GM11168 (cell line): ENCODE data around the gene GXYLT2.

ENCODE experiments used
- in situ Hi-C: fragments of 300-500 bp; cut with MboI; formaldehyde crosslinking; loops from one replicate; pipeline ENCODE4 v1.12.0; 2022; ENCODE audit warnings: low sequenced_read_pairs; ENCODE audit not compliant: unreplicated experiment

The GXYLT2 gene

GRCh38 chr3:72892081-72892775, 4.4 kb downstream of the GXYLT2 start:
- in situ Hi-C loops: no loop called here

DNA sequence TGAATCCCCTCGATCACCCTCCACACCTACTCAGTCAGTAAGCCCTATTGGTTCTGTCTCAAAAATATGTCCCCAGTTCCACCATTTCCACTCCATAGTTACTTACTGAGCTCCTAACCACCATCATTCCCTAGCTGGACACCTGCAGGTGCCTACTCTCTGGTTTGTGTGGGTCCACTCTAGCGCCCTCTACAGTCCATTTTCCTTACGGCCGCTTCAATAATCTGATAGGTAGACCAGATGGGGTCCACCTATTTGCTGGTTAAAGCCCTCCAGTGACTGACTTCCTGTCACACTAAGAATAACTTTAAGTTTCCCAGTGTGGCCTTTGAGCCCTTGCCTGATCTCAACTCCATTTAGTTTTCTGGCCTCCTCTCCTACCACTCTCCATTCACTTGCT, 5.0 kb downstream of the GXYLT2 start:
- in situ Hi-C loops: no loop called here

- in situ Hi-C loops: no loop called here
These were observed 7.2 kb downstream of the GXYLT2 start for GRCh38 chr3:72894976-72895552.

DNA sequence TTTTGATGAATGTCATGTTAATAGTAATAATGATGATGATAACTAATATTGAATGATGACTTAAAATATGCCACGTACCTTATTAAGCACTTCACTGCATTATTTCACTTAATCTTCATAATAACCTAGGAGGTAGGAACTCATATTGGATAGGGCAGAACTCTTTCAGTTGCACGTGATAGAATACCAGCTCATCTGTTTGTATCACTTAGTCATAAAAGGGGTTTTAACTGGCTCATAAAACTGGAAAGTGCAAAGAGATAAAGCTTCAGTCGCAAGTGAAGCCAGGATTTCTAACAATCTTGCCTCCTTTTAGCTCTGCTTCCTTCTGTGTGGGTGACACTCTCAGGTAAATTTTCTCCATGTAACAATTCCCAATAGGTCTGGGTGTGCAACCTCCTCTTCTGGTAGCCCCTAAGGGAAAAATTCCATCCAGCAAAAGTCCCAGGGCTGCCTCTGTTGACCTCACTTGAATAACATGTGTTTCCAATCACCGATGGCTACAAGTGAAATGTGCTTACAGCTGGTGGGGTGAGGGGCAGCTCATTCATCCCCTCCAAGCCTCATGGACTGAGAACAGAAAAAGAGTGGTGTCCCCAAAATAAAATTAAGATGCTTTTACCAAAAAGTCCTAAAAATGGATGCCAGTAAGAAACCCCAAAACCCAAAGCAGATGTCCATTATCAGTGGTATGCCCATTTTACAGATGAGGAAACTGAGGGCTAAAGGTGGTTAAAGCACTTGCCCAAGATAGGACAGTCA, 9.3 kb downstream of the GXYLT2 start:
- in situ Hi-C loops: no loop called here

DNA sequence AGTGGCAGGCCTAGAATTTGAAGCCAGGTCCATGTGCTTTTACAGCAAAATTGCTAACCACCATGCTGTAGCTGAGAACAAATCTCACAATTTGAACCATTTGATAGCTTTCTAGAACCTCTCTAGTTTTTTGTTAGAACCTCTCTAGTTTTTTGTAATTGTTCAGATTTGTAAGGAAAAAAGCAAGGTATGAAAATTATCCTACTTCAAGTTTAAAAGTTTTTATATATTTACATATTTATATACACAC, 9.8 kb downstream of the GXYLT2 start:
- in situ Hi-C loops: no loop called here

DNA sequence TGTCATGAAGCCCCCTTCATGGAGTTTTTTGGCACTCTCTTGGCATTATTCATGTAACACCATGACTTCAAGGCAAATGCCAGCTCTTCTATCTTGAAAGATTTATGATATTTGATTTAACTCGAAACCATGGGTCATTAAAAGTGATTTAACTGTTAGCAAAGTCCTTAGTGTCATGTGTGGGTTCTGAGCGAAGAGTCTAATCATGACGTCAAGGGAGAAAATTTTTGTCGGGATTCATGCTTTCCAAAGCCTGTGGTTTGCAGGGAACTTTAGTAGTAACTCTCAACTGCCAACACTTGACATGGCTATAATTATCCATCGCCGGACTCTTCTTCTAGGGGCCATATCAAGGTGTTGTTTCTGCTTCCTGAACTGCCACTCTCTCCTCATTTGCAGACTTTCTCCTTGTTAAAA, 11.5 kb downstream of the GXYLT2 start:
- in situ Hi-C loops: no loop called here

DNA sequence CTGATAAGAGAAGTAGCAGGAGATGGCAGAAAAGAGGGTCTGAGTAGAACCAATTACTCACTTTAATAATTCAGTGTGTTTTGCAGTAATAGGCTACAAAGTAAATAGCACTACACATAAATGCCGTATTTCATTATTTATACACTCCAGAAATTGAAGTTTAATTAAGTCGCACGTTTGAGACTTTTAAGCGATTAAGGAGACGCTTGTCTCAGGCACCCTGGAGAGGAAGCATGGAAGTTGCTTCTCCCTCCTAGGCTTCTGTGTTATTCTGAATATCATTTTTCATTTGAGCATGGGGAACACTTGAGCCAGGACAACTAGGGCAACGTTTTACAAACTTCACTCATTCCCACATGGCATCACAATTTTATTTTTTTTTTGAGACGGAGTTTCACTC, 12.2 kb downstream of the GXYLT2 start:
- in situ Hi-C loops: no loop called here

DNA sequence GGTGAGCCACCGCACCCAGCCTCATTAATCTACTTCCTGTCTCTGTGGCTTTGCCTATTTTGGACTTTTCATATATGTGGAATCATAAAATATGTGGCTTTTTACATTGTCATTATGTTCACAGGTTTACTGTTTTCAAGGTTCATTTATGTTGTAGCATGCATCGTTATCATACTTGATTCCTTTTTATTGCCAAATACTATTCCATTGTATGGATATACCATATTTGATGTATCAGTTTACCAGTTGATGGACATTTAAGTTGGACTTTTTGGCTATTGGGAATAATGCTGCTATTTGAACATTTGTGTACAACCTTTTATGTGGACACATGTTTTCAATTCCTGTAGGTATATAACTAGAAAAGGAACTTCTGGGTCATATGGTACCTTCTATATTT, 14.0 kb downstream of the GXYLT2 start:
- in situ Hi-C loops: no loop called here

- in situ Hi-C loops: no loop called here
These were observed 15.2 kb downstream of the GXYLT2 start for GRCh38 chr3:72903004-72903403.

DNA sequence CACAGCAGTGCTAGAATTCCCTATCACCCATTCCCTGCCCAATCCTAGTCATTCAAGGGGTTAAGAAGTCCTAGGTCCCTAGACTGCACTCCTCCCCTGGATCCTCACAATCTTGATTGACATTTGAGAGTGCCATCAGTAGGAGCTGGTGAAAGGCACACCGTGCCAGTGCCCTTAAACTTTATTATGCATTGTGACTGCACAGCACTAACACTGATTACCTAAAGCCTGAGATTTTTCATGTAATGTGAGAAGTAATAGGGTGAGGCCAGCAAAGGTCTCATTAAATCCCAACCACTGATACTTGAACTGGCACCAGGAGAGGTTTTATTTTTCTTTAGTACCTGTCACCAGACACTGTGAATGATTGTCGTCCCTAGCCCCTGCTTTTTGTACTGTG, 16.3 kb downstream of the GXYLT2 start:
- in situ Hi-C loops: no loop called here

DNA sequence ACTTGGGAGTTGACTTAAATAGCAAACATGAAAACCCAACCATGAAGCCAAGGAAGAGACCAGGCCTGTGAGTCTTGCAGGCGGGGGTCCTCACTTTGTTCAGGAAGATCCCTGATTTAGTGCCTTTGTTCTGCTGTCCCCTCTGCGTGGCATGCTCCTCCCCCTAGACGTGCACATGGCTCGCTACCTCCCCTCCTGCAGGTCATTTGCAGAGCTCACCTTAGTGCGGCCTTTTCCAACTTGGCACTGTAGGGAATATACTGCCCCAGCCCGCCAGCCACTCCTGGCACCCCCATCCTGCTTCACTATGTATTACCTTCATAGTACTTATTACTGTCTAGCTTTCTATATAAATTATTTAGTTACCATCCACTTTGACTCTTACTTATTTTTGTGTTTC, 18.3 kb downstream of the GXYLT2 start:
- in situ Hi-C loops: no loop called here

- in situ Hi-C loops: no loop called here
These were observed 19.4 kb downstream of the GXYLT2 start for GRCh38 chr3:72907131-72907711.

DNA sequence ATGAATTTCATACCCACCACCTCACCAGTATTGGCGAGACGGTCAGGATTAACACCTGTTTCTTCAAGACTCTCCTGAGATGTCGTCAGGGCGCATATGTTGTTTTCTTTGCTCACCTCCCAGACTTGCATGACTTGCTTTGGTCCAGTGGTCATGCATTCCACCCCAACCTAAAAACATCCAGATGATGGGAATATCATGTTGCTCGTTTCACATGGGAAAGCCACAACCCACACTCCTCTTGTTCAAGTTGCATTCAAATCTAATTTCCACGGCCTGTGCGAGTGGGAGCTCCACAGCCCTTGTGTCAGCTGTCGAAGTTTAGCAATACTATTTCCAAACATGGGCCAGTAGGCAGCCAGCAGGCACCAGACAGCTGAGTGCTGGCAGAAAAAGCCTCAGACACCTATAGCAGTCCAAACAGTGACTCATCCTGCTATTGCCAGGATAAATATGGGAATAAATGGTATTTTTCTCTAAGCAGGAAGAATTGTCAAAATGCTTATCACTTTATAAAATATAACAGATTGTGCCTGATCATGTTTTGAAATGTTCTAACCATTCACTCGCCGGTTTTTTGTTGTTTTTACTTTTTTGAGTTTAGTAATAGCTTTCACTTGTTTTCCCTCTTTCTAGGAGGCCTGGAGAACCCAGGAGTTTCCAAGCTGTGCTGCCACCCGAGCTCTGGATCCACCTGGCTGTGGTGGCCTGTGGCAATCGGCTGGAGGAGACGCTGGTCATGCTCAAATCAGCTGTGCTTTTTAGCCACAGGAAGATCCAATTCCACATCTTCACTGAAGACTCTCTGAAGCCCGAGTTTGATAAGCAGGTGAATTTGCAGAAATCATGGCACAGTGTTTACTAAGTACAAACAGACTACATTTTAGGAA, 20.1 kb downstream of the GXYLT2 start:
- in situ Hi-C loops: no loop called here

GRCh38 chr3:72909591-72909990, 21.7 kb downstream of the GXYLT2 start:
- in situ Hi-C loops: no loop called here

DNA sequence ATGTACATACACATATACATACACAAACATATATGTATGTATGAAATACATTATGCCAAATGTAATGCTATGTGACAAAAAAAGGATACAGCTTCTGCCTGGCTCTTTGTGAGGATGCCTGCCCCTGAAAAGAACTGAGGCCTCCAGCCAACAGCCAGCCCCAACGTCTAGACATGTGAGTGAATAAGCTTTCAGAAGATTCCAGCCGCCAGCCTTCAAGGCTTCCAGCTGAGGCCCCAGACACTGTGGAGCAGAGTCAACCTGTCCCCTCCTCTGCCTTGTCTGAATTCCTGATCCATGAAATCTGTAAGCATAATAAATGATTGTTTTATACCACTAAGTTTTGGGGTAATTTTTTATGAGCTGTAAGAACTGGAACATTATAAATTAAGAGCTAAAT, 24.7 kb downstream of the GXYLT2 start:
- in situ Hi-C loops: no loop called here

DNA sequence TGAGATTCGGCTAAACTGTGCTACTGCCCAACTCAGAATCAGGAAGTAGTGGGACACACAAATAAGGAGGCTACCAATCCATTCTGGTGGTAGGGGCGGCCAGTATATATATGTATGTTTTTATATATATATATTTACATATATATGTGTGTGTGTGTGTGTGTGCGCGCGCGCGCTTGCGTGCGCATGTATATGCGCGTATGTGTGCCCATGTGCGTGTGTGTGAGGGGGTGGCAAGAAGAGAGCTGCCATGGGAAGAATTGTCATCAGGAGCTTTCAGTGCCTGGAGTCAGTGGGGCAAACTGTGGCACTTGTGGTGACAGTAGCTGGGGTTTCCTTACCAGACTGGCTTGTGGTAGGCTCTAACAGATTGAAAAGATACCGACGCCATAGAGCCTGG, 26.5 kb downstream of the GXYLT2 start:
- in situ Hi-C loops: no loop called here

GRCh38 chr3:72916250-72916649, 28.4 kb downstream of the GXYLT2 start:
- in situ Hi-C loops: no loop called here

DNA sequence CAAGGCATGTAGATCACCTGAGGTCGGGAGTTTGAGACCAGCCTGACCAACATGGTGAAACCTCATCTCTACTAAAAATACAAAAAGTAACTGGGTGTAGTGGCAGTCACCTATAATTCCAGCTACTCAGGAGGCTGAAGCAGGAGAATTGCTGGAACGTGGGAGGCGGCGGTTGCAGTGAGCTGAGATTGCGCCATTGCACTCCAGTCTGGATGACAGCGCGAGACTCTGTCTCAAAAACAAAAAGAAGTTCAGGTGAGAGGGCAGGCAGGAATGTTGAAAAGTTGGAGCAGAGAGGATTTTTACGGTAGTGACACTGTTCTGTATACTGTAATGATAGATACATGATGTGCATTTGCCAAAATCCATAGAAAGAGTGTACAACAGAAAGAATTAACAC, 31.7 kb downstream of the GXYLT2 start:
- in situ Hi-C loops: no loop called here

- in situ Hi-C loops: no loop called here
These were observed 36.2 kb downstream of the GXYLT2 start for GRCh38 chr3:72924055-72924454.
